Neural progenitor cell (in vitro differentiated cells): ENCODE results near the gene KRT79. TPM values are rescaled to one million over a fixed set of nuclear protein-coding genes. Genes with fewer than 3 reads are reported as not detected.

ENCODE experiments used
- DNase-seq: peaks from one replicate; pipeline ENCODE4 v3.0.0-alpha.2; 2016; ENCODE audit warnings: low spot score
- H2AFZ ChIP-seq: fragments of 200-600 bp; sonication (generic); replicated peaks from 2 replicates; pipeline ENCODE4 v1.6.1; 2016; ENCODE audit warnings: antibody characterized with exemption
- H3F3A ChIP-seq: fragments of 200-600 bp; sonication (generic); 2 replicates; pipeline ENCODE4 v1.6.1; 2016; ENCODE audit warnings: antibody characterized with exemption, low read depth
- H3K27ac ChIP-seq: fragments of 200-600 bp; sonication (generic); 2 replicates; pipeline ENCODE4 v1.5.1; 2016; ENCODE audit warnings: mild to moderate bottlenecking
- H3K27me3 ChIP-seq: fragments of 200-600 bp; sonication (generic); 2 replicates; pipeline ENCODE4 v1.6.1; 2016; ENCODE audit warnings: mild to moderate bottlenecking, moderate library complexity
- H3K36me3 ChIP-seq: fragments of 200-600 bp; sonication (generic); 2 replicates; pipeline ENCODE4 v1.5.1; 2016
- H3K4me1 ChIP-seq: fragments of 200-600 bp; sonication (generic); 2 replicates; pipeline ENCODE4 v1.6.1; 2016; ENCODE audit warnings: mixed run types
- H3K4me2 ChIP-seq: fragments of 200-600 bp; sonication (generic); 2 replicates; pipeline ENCODE4 v1.6.1; 2016
- H3K4me3 ChIP-seq: fragments of 200-600 bp; sonication (generic); 2 replicates; pipeline ENCODE4 v1.5.1; 2016
- H3K79me2 ChIP-seq: fragments of 200-600 bp; sonication (generic); 2 replicates; pipeline ENCODE4 v1.6.1; 2016; ENCODE audit warnings: low read depth
- H3K9ac ChIP-seq: fragments of 200-600 bp; sonication (generic); 2 replicates; pipeline ENCODE4 v1.6.1; 2016
- H3K9me3 ChIP-seq: fragments of 200-600 bp; sonication (generic); 2 replicates; pipeline ENCODE4 v1.5.1; 2016; ENCODE audit warnings: low read depth
- H4K20me1 ChIP-seq: fragments of 200-600 bp; sonication (generic); 2 replicates; pipeline ENCODE4 v1.6.1; 2016; ENCODE audit warnings: low read depth
- H3K27ac Mint-ChIP-seq: 3 replicates; pipeline ENCODE4 v1.8.0; 2021; ENCODE audit warnings: mixed read lengths
- H3K27me3 Mint-ChIP-seq: 2 replicates; pipeline ENCODE4 v1.8.0; 2022; ENCODE audit warnings: low read depth, mild to moderate bottlenecking, inconsistent platforms, moderate library complexity, mixed read lengths; ENCODE audit not compliant: insufficient read depth
- H3K36me3 Mint-ChIP-seq: 3 replicates; pipeline ENCODE4 v1.8.0; 2021; ENCODE audit warnings: mixed read lengths
- H3K4me1 Mint-ChIP-seq: 3 replicates; pipeline ENCODE4 v1.8.0; 2021; ENCODE audit warnings: mixed read lengths
- H3K4me3 Mint-ChIP-seq: 3 replicates; pipeline ENCODE4 v1.8.0; 2021; ENCODE audit warnings: mild to moderate bottlenecking, moderate library complexity, mixed read lengths
- H3K9me3 Mint-ChIP-seq: 3 replicates; pipeline ENCODE4 v1.8.0; 2020; ENCODE audit warnings: mixed read lengths
- CTCF ChIP-seq: fragments of 200-600 bp; sonication (generic); IDR thresholded peaks from 2 replicates; pipeline ENCODE4 v1.5.1; 2017; ENCODE audit warnings: antibody characterized with exemption, mild to moderate bottlenecking
- EZH2 ChIP-seq: fragments of 200-600 bp; sonication (generic); IDR thresholded peaks from 2 replicates; pipeline ENCODE4 v1.6.1; 2017; ENCODE audit warnings: antibody characterized with exemption, mild to moderate bottlenecking, moderate library complexity
- EZH2phosphoT487 ChIP-seq: fragments of 200-600 bp; sonication (generic); IDR thresholded peaks from 2 replicates; pipeline ENCODE4 v1.6.1; 2017; ENCODE audit warnings: antibody characterized with exemption
- total RNA-seq: library from RNA; depleted of rRNA; stranded (reverse); fragments of >200 nt; gene quantifications from 2 replicates; pipeline ENCODE4 v1.2.3, GENCODE V29; 2015; ENCODE audit warnings: low replicate concordance

Gene KRT79
- total RNA-seq, 1 donor from 2014 or later = not detected

GRCh38 chr12:52832985-52833905 lies 866 bp downstream of the KRT79 start:
- H3K4me1 ChIP-seq = no peaks in the 10 kb centered on the region
- H3K36me3 ChIP-seq = no peaks in the 10 kb centered on the region
- no peak overlapping the region for H3K4me3 ChIP-seq
- peaks cover 25% of the 10 kb centered on the region for H3K4me1 Mint-ChIP-seq
- peaks cover 12% of the 10 kb centered on the region for H3K27me3 Mint-ChIP-seq
- no peak overlapping the region for H2AFZ ChIP-seq
- no peaks in the 10 kb centered on the region for H4K20me1 ChIP-seq
- H3K9ac ChIP-seq = no peak overlapping the region
- no peaks in the 10 kb centered on the region for H3K79me2 ChIP-seq
- no peaks in the 10 kb centered on the region for H3K9me3 ChIP-seq
- no peak overlapping the region for H3K27ac ChIP-seq
- H3F3A ChIP-seq = no peaks in the 10 kb centered on the region
- DNase-seq = no peak
- H3K27me3 ChIP-seq = no peaks in the 10 kb centered on the region
- H3K36me3 Mint-ChIP-seq = no peaks in the 10 kb centered on the region
- no peak overlapping the region for H3K4me2 ChIP-seq
- no peaks in the 10 kb centered on the region for H3K9me3 Mint-ChIP-seq
- TF ChIP-seq CTCF = no peak
- no peak for TF ChIP-seq EZH2
- TF ChIP-seq EZH2phosphoT487 = no peak
- peak overlapping the region; percentile 27 for H3K4me3 Mint-ChIP-seq
- H3K27ac Mint-ChIP-seq = peak overlapping the region; percentile 7

GRCh38 chr12:52832451-52832850 lies 1.7 kb downstream of the KRT79 start:
- Histone ChIP-seq H3K4me1 (no peaks in the 10 kb centered on the region), H3K79me2 (no peaks in the 10 kb centered on the region), H3K4me2 (no peak overlapping the region), H3K36me3 (no peaks in the 10 kb centered on the region), H3K4me3 (no peak overlapping the region), H3K9me3 (no peaks in the 10 kb centered on the region), H3F3A (no peaks in the 10 kb centered on the region), H2AFZ (no peak overlapping the region), H3K9ac (no peak overlapping the region), H4K20me1 (no peaks in the 10 kb centered on the region), H3K27ac (no peak overlapping the region), H3K27me3 (no peaks in the 10 kb centered on the region)
- Mint-ChIP-seq H3K4me1 (peaks cover 18% of the 10 kb centered on the region), H3K9me3 (no peaks in the 10 kb centered on the region), H3K4me3 (no peak overlapping the region), H3K27me3 (peaks cover 7% of the 10 kb centered on the region), H3K27ac (no peak overlapping the region), H3K36me3 (no peaks in the 10 kb centered on the region)
- TF ChIP-seq EZH2 = no peak
- TF ChIP-seq CTCF = no peak
- no peak for TF ChIP-seq EZH2phosphoT487
- no peak for DNase-seq

- Histone ChIP-seq H3K27ac (no peak overlapping the region), H3K79me2 (no peaks in the 10 kb centered on the region), H3K9ac (no peak overlapping the region), H3K4me1 (no peaks in the 10 kb centered on the region), H3K9me3 (no peaks in the 10 kb centered on the region), H4K20me1 (no peaks in the 10 kb centered on the region), H3K4me3 (no peak overlapping the region), H3K4me2 (no peak overlapping the region), H3K36me3 (no peaks in the 10 kb centered on the region), H2AFZ (no peak overlapping the region), H3K27me3 (no peaks in the 10 kb centered on the region), H3F3A (no peaks in the 10 kb centered on the region)
- no peaks in the 10 kb centered on the region for H3K9me3 Mint-ChIP-seq
- DNase-seq = no peak
- H3K4me3 Mint-ChIP-seq = no peak overlapping the region
- H3K27ac Mint-ChIP-seq = no peak overlapping the region
- H3K27me3 Mint-ChIP-seq = peaks cover 2% of the 10 kb centered on the region
- peaks cover 8% of the 10 kb centered on the region for H3K4me1 Mint-ChIP-seq
- no peaks in the 10 kb centered on the region for H3K36me3 Mint-ChIP-seq
- no peak for TF ChIP-seq CTCF
- TF ChIP-seq EZH2 = no peak
- TF ChIP-seq EZH2phosphoT487 = no peak
These were observed 2.9 kb downstream of the KRT79 start for GRCh38 chr12:52831251-52831650.
